CD1c-positive myeloid dendritic cell (primary cell): Measurements from ENCODE around the gene USP47.
A peak's percentile ranks its signal among the peaks of the same experiment; 100 is the strongest.

Source experiments
- DNase-seq: peaks from one replicate; pipeline ENCODE4 v3.0.0-alpha.2; 2016; ENCODE audit errors: extremely low spot score

Gene USP47, protein sequence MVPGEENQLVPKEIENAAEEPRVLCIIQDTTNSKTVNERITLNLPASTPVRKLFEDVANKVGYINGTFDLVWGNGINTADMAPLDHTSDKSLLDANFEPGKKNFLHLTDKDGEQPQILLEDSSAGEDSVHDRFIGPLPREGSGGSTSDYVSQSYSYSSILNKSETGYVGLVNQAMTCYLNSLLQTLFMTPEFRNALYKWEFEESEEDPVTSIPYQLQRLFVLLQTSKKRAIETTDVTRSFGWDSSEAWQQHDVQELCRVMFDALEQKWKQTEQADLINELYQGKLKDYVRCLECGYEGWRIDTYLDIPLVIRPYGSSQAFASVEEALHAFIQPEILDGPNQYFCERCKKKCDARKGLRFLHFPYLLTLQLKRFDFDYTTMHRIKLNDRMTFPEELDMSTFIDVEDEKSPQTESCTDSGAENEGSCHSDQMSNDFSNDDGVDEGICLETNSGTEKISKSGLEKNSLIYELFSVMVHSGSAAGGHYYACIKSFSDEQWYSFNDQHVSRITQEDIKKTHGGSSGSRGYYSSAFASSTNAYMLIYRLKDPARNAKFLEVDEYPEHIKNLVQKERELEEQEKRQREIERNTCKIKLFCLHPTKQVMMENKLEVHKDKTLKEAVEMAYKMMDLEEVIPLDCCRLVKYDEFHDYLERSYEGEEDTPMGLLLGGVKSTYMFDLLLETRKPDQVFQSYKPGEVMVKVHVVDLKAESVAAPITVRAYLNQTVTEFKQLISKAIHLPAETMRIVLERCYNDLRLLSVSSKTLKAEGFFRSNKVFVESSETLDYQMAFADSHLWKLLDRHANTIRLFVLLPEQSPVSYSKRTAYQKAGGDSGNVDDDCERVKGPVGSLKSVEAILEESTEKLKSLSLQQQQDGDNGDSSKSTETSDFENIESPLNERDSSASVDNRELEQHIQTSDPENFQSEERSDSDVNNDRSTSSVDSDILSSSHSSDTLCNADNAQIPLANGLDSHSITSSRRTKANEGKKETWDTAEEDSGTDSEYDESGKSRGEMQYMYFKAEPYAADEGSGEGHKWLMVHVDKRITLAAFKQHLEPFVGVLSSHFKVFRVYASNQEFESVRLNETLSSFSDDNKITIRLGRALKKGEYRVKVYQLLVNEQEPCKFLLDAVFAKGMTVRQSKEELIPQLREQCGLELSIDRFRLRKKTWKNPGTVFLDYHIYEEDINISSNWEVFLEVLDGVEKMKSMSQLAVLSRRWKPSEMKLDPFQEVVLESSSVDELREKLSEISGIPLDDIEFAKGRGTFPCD (N-terminal part only)

DNA sequence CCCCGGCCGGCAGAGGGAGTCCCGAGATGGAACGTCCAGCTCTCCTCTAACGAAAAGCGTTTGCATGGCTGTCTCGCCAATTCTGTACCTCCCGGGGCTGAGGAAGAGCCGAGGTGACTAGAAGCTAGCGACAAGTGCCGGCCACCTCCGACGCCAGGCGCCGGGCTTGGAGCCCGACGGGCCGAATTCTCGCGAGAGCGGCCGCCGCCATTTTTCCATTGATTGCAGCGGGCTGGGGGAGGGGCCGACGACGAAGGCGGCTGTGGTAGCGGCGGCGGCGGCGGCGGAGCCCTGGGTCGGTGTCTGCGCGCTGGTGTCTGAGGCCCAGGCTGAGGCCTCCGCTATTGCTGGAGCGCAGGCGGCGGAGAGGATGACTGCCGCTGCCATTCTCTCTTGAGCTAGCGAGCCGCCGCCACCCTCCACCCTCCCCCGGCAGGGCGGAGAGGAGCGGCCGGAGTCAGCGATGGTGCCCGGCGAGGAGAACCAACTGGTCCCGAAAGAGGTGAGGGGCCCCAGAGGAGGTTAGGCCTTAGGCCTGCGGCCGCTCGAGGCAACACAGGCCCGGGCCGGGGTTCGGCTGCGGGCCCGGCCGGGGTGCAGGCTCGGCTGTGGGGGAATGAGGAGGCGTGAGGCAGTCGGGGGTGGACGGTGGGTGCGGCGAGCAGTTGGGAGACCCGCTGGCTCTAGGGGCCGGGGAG lies at the start of gene USP47:
Gene USP47 (plus strand): TSS at position 250 of the 698 bp plus-strand sequence. CDS start 214 bp downstream, at position 464.
- DNase-seq, result peak; percentile 95

- DNase-seq, result no peak
These were observed 48.7 kb upstream of the USP47 start for GRCh38 chr11:11793073-11793472.

GRCh38 chr11:11798586-11799438 lies 43.0 kb upstream of the USP47 start:
- peak; percentile 58 for DNase-seq

- no peak for DNase-seq
These were observed 36.5 kb upstream of the USP47 start for GRCh38 chr11:11805228-11805627.

GRCh38 chr11:11806074-11806473 lies 35.7 kb upstream of the USP47 start:
- DNase-seq, result no peak

GRCh38 chr11:11806586-11806985 lies 35.2 kb upstream of the USP47 start:
- DNase-seq, result no peak

GRCh38 chr11:11807811-11808782 lies 33.7 kb upstream of the USP47 start:
- DNase-seq, result no peak

DNA sequence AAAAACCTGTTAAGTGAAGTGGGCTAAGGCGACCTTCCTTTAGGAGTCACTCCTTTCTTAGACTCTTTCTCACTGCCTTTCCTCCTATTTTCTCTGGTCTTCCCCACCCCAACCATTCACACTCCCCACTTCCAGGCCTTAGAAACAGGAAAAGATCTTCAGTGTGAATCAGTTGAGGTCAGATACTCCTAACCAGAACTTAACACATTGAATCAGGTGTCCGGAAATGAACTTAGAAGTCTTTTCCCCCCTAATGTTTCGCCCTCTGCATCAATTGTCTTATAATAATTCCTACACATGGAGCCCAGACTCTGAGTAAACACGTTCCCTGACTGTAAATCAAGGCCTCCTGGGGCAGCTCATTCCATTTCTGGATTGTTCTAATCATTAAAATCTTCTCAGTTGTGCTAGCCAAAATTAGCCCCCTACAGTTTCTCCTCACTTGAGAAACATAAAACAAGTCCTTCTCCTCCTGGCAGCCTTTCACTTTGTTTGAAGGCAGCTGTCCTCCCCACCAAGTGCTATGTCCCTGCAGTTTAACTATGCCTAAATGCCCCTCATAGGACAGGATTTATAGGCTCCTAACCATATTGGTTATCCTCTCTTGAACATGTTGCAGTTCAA lies 32.7 kb upstream of the USP47 start:
- no peak for DNase-seq

GRCh38 chr11:11810764-11811726 lies 30.7 kb upstream of the USP47 start:
- no peak for DNase-seq

GRCh38 chr11:11813288-11813962 lies 28.3 kb upstream of the USP47 start:
- no peak for DNase-seq

GRCh38 chr11:11814614-11815452 lies 26.9 kb upstream of the USP47 start:
- no peak for DNase-seq

- no peak for DNase-seq
These were observed 25.1 kb upstream of the USP47 start for GRCh38 chr11:11816511-11817314.

DNA sequence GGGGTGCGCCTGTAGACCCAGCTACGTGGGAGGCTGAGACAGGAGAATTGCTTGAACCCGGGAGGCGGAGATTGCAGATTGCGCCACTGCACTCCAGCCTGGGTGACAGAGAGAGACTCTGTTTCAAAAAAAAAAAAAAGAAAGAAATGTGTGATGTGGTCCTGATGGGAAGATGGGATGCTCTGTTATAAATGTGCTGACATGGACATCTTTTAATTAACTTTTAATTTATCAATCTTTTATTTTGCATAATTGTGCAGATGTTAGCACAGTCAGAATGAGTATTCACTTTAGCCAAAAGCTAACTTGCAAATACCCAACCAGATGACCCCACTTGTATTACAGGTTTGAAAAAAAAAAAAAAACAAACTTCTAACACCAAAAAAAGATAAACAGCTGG lies 23.8 kb upstream of the USP47 start:
- DNase-seq, result no peak

DNA sequence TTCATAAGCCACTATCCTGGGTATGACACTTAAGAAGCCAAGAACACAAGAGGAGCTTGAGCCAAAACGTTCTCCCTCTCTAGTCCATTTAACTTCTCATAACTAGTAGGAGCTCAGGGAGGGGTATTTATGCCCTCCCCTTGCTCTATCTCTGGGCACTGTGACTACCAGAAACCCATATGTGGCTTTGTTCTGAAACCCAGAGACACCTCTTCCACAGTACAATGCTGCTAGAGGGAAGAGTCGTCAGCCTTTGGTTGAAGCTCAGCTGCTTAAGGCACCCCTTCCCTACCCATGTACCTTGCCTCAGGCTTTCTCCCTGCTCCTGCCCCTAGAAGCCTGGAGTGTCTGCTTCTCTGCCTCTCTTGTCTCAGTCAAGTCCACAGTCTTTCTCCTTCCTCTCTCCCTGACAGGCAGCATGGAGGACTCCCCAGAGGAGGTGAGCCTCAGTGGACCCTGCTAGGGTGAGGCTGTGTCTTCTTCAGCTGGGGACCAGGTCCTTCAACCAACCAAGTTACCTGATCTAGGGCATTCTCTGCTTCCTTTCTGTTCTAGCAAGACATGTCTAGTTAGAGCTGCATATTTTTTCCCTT lies 23.1 kb upstream of the USP47 start:
- DNase-seq, result no peak

DNA sequence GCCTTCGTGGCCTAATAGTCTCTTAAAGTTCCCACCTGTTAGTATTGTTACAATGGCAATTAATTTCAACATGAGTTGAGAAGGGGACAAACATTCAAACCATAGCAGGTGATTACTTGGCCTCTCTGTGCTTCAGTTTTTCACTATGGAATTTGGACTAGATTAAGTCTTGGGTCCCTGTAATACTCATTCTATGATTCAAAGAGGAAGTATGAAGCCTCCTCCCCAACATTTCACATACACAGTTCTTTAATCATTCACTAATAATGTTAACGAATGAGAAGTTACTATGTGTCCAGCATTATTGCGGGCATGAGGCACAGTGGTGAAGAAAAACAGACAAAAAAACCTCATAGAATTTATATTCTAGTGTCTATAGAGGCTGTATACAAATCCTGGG lies 19.9 kb upstream of the USP47 start:
- no peak for DNase-seq
